ENCODE results near the gene TMEM40.

- TF ChIP-seq POLR2A (IDR thresholded peaks at IDR 0.05; ENCODE audit: low read length), result no peak
- no peak for TF ChIP-seq GATA1 (IDR thresholded peaks at IDR 0.05; ENCODE audit: low read depth, low read length)
Observed at GRCh38 chr3:12719984-12720898, 38.8 kb downstream of the TMEM40 start.

Data from erythroblast (primary cell).